H1 (cell line): ENCODE data around the gene OTOGL. TPM values are rescaled to one million over a fixed set of nuclear protein-coding genes. Genes with fewer than 3 reads are reported as not detected.

Experiments
- CTCF ChIA-PET: fragments of 300-600 bp; sonication (Branson Sonifier 250); formaldehyde crosslinking; loops from one replicate; lab custom pipeline; 2021; ENCODE audit not compliant: partially characterized antibody; lab: Charles Lee
- POLR2A ChIA-PET: fragments of 300-600 bp; sonication (Branson Sonifier 250); formaldehyde crosslinking; loops from one replicate; lab custom pipeline; 2021; ENCODE audit warnings: inconsistent platforms; ENCODE audit not compliant: partially characterized antibody; lab: Charles Lee
- DNase-seq, 2 experiments: peaks; one replicate each; pipeline versions ENCODE4 v3.0.0 to v3.0.0-alpha.2; 2010 to 2022; ENCODE audit warnings: low spot score in 2 of 2, low read depth in 1 of 2, mixed read lengths in 1 of 2
- FAIRE-seq: peaks from 2 replicates; lab custom pipeline; 2011; peaks lifted over from hg19 to GRCh38; lab: Jason Lieb, UNC
- H2AFZ ChIP-seq: 2 replicates; pipeline ENCODE4 v1.8.1; 2012; ENCODE audit warnings: low read length, inconsistent platforms
- H2AK5ac ChIP-seq: 2 replicates; pipeline ENCODE4 v1.6.1; 2013; ENCODE audit warnings: low read depth, low read length
- H2BK120ac ChIP-seq: replicated peaks from 2 replicates; pipeline ENCODE3; 2013; ENCODE audit warnings: low read depth, low read length, inconsistent platforms
- H2BK12ac ChIP-seq: 2 replicates; pipeline ENCODE4 v1.6.1; 2013; ENCODE audit warnings: low read depth, low read length
- H2BK15ac ChIP-seq: 2 replicates; pipeline ENCODE4 v1.6.1; 2013; ENCODE audit warnings: low read length
- H2BK20ac ChIP-seq: 2 replicates; pipeline ENCODE4 v1.6.1; 2013; ENCODE audit warnings: low read length
- H2BK5ac ChIP-seq: 2 replicates; pipeline ENCODE4 v1.6.1; 2013; ENCODE audit warnings: low read depth, low read length
- H3K14ac ChIP-seq: 2 replicates; pipeline ENCODE4 v1.6.1; 2013; ENCODE audit warnings: inconsistent platforms; ENCODE audit not compliant: insufficient read length
- H3K18ac ChIP-seq: 2 replicates; pipeline ENCODE4 v1.6.1; 2013; ENCODE audit warnings: low read length; ENCODE audit errors: extremely low read depth
- H3K23ac ChIP-seq: 2 replicates; pipeline ENCODE4 v1.6.1; 2013; ENCODE audit warnings: inconsistent platforms; ENCODE audit not compliant: insufficient read length
- H3K23me2 ChIP-seq: 2 replicates; pipeline ENCODE4 v1.6.1; 2013; ENCODE audit warnings: low read depth, low read length
- H3K27ac ChIP-seq: 2 replicates; pipeline ENCODE4 v1.6.1; 2011; ENCODE audit warnings: low read depth, low read length, inconsistent platforms
- H3K27me3 ChIP-seq, 4 experiments: replicated peaks in 1 of 4; 1 replicate in 1 of 4; 2 replicates in 3 of 4; pipeline versions ENCODE4 v1.6.1 to v1.8.1; 2011 to 2013; ENCODE audit warnings: low read length in 3 of 4, mild to moderate bottlenecking in 3 of 4, inconsistent platforms in 2 of 4, mixed read lengths in 2 of 4, moderate library complexity in 1 of 4; ENCODE audit not compliant: control insufficient read depth in 3 of 4, insufficient read depth in 3 of 4; ENCODE audit errors: extremely low read depth in 1 of 4
- H3K36me3 ChIP-seq, 4 experiments: 2 replicates each; pipeline versions ENCODE4 v1.6.1 to v1.8.1; 2011 to 2013; ENCODE audit warnings: mild to moderate bottlenecking in 4 of 4, low read length in 3 of 4, moderate library complexity in 2 of 4, control low read depth in 1 of 4, inconsistent platforms in 1 of 4; ENCODE audit not compliant: insufficient read depth in 4 of 4, control insufficient read depth in 2 of 4
- H3K4ac ChIP-seq: replicated peaks from 2 replicates; pipeline ENCODE3; 2013; ENCODE audit warnings: low read length, low read depth, mixed read lengths, inconsistent platforms; ENCODE audit not compliant: insufficient read length
- H3K4me1 ChIP-seq, 4 experiments: replicated peaks in 1 of 4; 1 replicate in 1 of 4; 2 replicates in 3 of 4; pipeline versions ENCODE4 v1.6.1 to v1.8.1; 2011 to 2013; ENCODE audit warnings: low read length in 3 of 4, inconsistent platforms in 2 of 4, mixed read lengths in 1 of 4; ENCODE audit not compliant: insufficient read depth in 4 of 4, control insufficient read depth in 3 of 4
- H3K4me2 ChIP-seq, 2 experiments: 2 replicates each; pipeline versions ENCODE4 v1.6.1 to v1.8.1; 2011 to 2013; ENCODE audit warnings: low read depth in 2 of 2, low read length in 2 of 2, control low read depth in 1 of 2, inconsistent platforms in 1 of 2, mild to moderate bottlenecking in 1 of 2; ENCODE audit not compliant: insufficient read depth in 1 of 2
- H3K4me3 ChIP-seq, 4 experiments: fragments of 200-600, 300-600 bp in 1 of 4; sonication (generic), shearing (Covaris generic), sonication (Bioruptor Twin) in 1 of 4; 2 replicates each; pipeline versions ENCODE4 v1.5.1 to v1.8.1; 2011 to 2016; ENCODE audit warnings: low read length in 4 of 4, low read depth in 3 of 4, control low read depth in 2 of 4, inconsistent platforms in 2 of 4, mild to moderate bottlenecking in 2 of 4, mixed read lengths in 1 of 4, moderate library complexity in 1 of 4; ENCODE audit not compliant: insufficient read depth in 2 of 4; ENCODE audit errors: extremely low read depth in 1 of 4
- H3K56ac ChIP-seq: replicated peaks from 2 replicates; pipeline ENCODE3; 2013; ENCODE audit warnings: low read depth, mild to moderate bottlenecking, mixed read lengths, low read length, inconsistent platforms; ENCODE audit not compliant: insufficient read length
- H3K79me1 ChIP-seq: 2 replicates; pipeline ENCODE4 v1.6.1; 2013; ENCODE audit warnings: low read depth, low read length, control low read depth
- H3K79me2 ChIP-seq, 2 experiments: 2 replicates each; pipeline versions ENCODE4 v1.6.1 to v1.8.1; 2012 to 2013; ENCODE audit warnings: low read length in 2 of 2, mild to moderate bottlenecking in 2 of 2, inconsistent platforms in 1 of 2; ENCODE audit not compliant: insufficient read depth in 2 of 2, control insufficient read depth in 1 of 2
- H3K9ac ChIP-seq, 4 experiments: replicated peaks in 1 of 4; 1 replicate in 1 of 4; 2 replicates in 3 of 4; pipeline versions ENCODE4 v1.6.1 to v1.8.1; 2011 to 2013; ENCODE audit warnings: low read depth in 3 of 4, low read length in 3 of 4, control low read depth in 2 of 4, mild to moderate bottlenecking in 2 of 4, moderate library complexity in 2 of 4, inconsistent platforms in 1 of 4; ENCODE audit errors: extremely low read depth in 1 of 4
- H3K9me3 ChIP-seq, 2 experiments: 2 replicates each; pipeline versions ENCODE4 v1.6.1 to v1.8.1; 2012 to 2013; ENCODE audit warnings: mild to moderate bottlenecking in 2 of 2, moderate library complexity in 2 of 2, control low read depth in 1 of 2, inconsistent platforms in 1 of 2, low read depth in 1 of 2, low read length in 1 of 2, mixed read lengths in 1 of 2; ENCODE audit not compliant: insufficient read depth in 2 of 2
- H4K20me1 ChIP-seq, 2 experiments: replicated peaks in 1 of 2; 2 replicates each; pipeline versions ENCODE3 to v1.8.1; 2011 to 2013; ENCODE audit warnings: inconsistent platforms in 2 of 2, low read length in 2 of 2, mild to moderate bottlenecking in 1 of 2; ENCODE audit not compliant: insufficient read depth in 2 of 2, control insufficient read depth in 1 of 2
- H4K5ac ChIP-seq: 2 replicates; pipeline ENCODE4 v1.6.1; 2013; ENCODE audit warnings: low read length, low read depth, mixed read lengths, inconsistent platforms; ENCODE audit not compliant: insufficient read length
- H4K8ac ChIP-seq: 2 replicates; pipeline ENCODE4 v1.8.0; 2013; ENCODE audit warnings: mild to moderate bottlenecking, moderate library complexity, low read length, inconsistent platforms; ENCODE audit not compliant: insufficient read depth; ENCODE audit errors: extremely low read depth
- H4K91ac ChIP-seq: replicated peaks from 2 replicates; pipeline ENCODE3; 2013; ENCODE audit warnings: low read length, mixed read lengths, inconsistent platforms; ENCODE audit not compliant: insufficient read length
- ATF3 ChIP-seq: IDR thresholded peaks from 2 replicates; pipeline ENCODE4 v1.6.1; 2011; ENCODE audit warnings: low read depth, mild to moderate bottlenecking, low read length; ENCODE audit not compliant: insufficient read depth
- BCL11A ChIP-seq, 2 experiments: IDR thresholded peaks; one replicate each; pipeline ENCODE4 v1.6.1; 2011; ENCODE audit warnings: low read depth in 2 of 2, low read length in 2 of 2, mild to moderate bottlenecking in 2 of 2
- BRCA1 ChIP-seq: IDR thresholded peaks from 2 replicates; pipeline ENCODE4 v1.6.1; 2012; ENCODE audit warnings: low read depth, low read length, improper control_type of control experiment
- CHD1 ChIP-seq: IDR thresholded peaks from 2 replicates; pipeline ENCODE4 v1.6.1; 2012; ENCODE audit warnings: low read depth, low read length, improper control_type of control experiment
- CTCF ChIP-seq, 3 experiments: IDR thresholded peaks; 1 replicate in 2 of 3; 2 replicates in 1 of 3; pipeline versions ENCODE4 v1.5.1 to v1.6.1; 2011; ENCODE audit warnings: low read length in 3 of 3, mild to moderate bottlenecking in 3 of 3, inconsistent platforms in 2 of 3, low read depth in 1 of 3, moderate library complexity in 1 of 3; ENCODE audit not compliant: insufficient read depth in 1 of 3; ENCODE audit errors: control extremely low read depth in 1 of 3
- FOSL1 ChIP-seq: IDR thresholded peaks from 2 replicates; pipeline ENCODE4 v1.6.1; 2011; ENCODE audit warnings: mild to moderate bottlenecking, low read depth, low read length, moderate library complexity; ENCODE audit not compliant: insufficient read depth
- NRF1 ChIP-seq: IDR thresholded peaks from 2 replicates; pipeline ENCODE4 v1.6.1; 2011; ENCODE audit warnings: mild to moderate bottlenecking, low read depth, low read length, improper control_type of control experiment
- SIN3A ChIP-seq, 2 experiments: IDR thresholded peaks in 1 of 2; conservative IDR thresholded peaks in 1 of 2; 2 replicates each; pipeline ENCODE4 v1.6.1; 2011 to 2012; ENCODE audit warnings: low read length in 2 of 2, improper control_type of control experiment in 1 of 2, low read depth in 1 of 2, mild to moderate bottlenecking in 1 of 2
- SP1 ChIP-seq: IDR thresholded peaks from 2 replicates; pipeline ENCODE4 v1.6.1; 2011; ENCODE audit warnings: low read depth, low read length
- SP2 ChIP-seq: IDR thresholded peaks from 2 replicates; pipeline ENCODE4 v1.6.1; 2012; ENCODE audit warnings: mild to moderate bottlenecking, low read length, inconsistent platforms
- SRF ChIP-seq: IDR thresholded peaks from 2 replicates; pipeline ENCODE4 v1.6.1; 2011; ENCODE audit warnings: mild to moderate bottlenecking, low read depth, low read length, moderate library complexity
- WGBS, 2 experiments: shearing (Covaris generic) in 1 of 2; methylation state at CpG; one replicate each; pipeline versions ENCODE4 v1.1.6 to v1.1.7; 2013 to 2015; ENCODE audit warnings: low lambda C conversion rate in 2 of 2, mixed read lengths in 2 of 2, inconsistent platforms in 1 of 2, low coverage in 1 of 2, missing lambda C conversion rate in 1 of 2; ENCODE audit not compliant: insufficient replicate concordance in 2 of 2, insufficient coverage in 1 of 2, insufficient read length in 1 of 2; ENCODE audit errors: extremely low coverage in 1 of 2, missing lambda C conversion rate in 1 of 2; 5-methylcytosine and 5-hydroxymethylcytosine counted together
- polyA plus RNA-seq, 7 experiments: library from polyadenylated mRNA; depleted of rRNA in 3 of 7; stranded (reverse) in 5 of 7; unstranded in 2 of 7; fragments of >200 nt in 5 of 7; fragments of 200-250 nt in 2 of 7; gene quantifications; 1 replicate in 5 of 7; 2 replicates in 1 of 7; 4 replicates in 1 of 7; pipeline versions ENCODE4 v1.2.1 to v1.2.3, GENCODE V29; 2011 to 2013; ENCODE audit warnings: missing spikeins in 2 of 7, mixed read lengths in 2 of 7
- total RNA-seq: library from RNA; stranded (reverse); fragmentation: NEBNext Ultra II Directional; extraction: Animal tissue kit (Norgen Biotek cat#: 25700); gene quantifications from 2 replicates; pipeline ENCODE4 v1.2.1, GENCODE V29; 2021

Gene OTOGL
- total and polyA plus RNA-seq, 2 of the 8 experiments (the other 6 are each of a cell fraction or from before 2014, with no cell fraction given), result 0.12 to 0.17 TPM

DNA sequence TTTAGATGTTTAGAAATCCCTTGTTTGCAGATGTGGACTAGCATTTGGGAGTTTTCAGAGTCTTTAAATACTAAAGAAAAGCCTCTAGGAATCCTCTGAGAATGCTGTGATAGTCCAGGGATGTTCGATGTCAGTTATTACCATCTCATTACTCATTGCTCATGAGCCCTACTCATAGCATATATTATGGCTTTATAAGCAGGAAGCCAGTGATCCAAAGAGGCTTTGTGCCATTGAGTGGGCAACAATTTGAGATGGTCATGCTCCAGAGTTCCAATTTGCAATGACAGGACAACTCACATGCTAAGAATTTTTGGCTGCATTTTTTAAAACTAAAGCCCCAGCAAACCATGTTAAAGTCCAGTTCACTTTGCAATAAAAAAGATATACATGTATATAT lies 163.0 kb downstream of the OTOGL start:
- no peaks in the 10 kb centered on the region for H3K23me2 ChIP-seq
- H4K5ac ChIP-seq, result no peak overlapping the region
- 86% methylated on average over 1 of the region's 1 CpG; no CpG with 5 or more reads in 1 of the 2 experiments for WGBS, 2 experiments
- H2BK120ac ChIP-seq, result no peak overlapping the region
- no peak overlapping the region for H3K4ac ChIP-seq
- no peaks in the 10 kb centered on the region for H3K9me3 ChIP-seq
- H3K56ac ChIP-seq, result no peak overlapping the region
- H3K36me3 ChIP-seq, result no peaks in the 10 kb centered on the region
- FAIRE-seq, result no peak
- TF ChIP-seq BCL11A (IDR thresholded peaks at IDR 0.05; ENCODE audit: low read depth in 2 of 2, low read length in 2 of 2) (no peak), SRF (no peak), CTCF (IDR thresholded peaks at IDR 0.05; ENCODE audit: control extremely low read depth in 1 of 3, insufficient read depth in 1 of 3, low read depth in 1 of 3, low read length in 3 of 3) (no peak), FOSL1 (no peak), SP1 (no peak), SIN3A (conservative IDR thresholded peaks at IDR 0.05 in 1 of 2, IDR thresholded peaks at IDR 0.05 in 1 of 2; ENCODE audit: low read depth in 1 of 2, low read length in 2 of 2) (no peak), CHD1 (no peak), BRCA1 (no peak), SP2 (no peak), NRF1 (no peak), ATF3 (no peak)
- TF ChIP-seq, all 59 proteins: peak for 0
- Histone ChIP-seq H3K27me3 (no peaks in the 10 kb centered on the region), H2AFZ (no peak overlapping the region), H3K9ac (no peak overlapping the region), H3K79me1 (no peaks in the 10 kb centered on the region), H2BK12ac (no peak overlapping the region), H3K27ac (no peak overlapping the region), H4K91ac (no peak overlapping the region), H4K20me1 (no peaks in the 10 kb centered on the region), H3K23ac (no peak overlapping the region), H2BK20ac (no peak overlapping the region), H4K8ac (no peak overlapping the region), H3K18ac (no peak overlapping the region), H2BK5ac (no peak overlapping the region), H3K4me1 (no peaks in the 10 kb centered on the region), H3K14ac (no peak overlapping the region), H3K4me2 (no peak overlapping the region), H3K79me2 (no peaks in the 10 kb centered on the region), H3K4me3 (no peak overlapping the region), H2AK5ac (no peak overlapping the region), H2BK15ac (no peak overlapping the region)
- ChIA-PET CTCF (no interaction called here), POLR2A (no interaction called here)
- no peak for DNase-seq
